Spleen (tissue), 7 donors: ENCODE data around the gene KDM6A.

Experiments
- POLR2A ChIP-seq, 3 donors: fragments of 450-650 bp; IDR thresholded peaks; one replicate each; pipeline ENCODE4 v1.5.1; 2017; ENCODE audit warnings: antibody characterized with exemption in 3 of 3, mild to moderate bottlenecking in 1 of 3
- TF ChIP-seq, protein P1 (sequence below), 11 experiments: fragments of 200-600 bp in 7 of 11; fragments of 450-650 bp in 4 of 11; sonication (generic) in 4 of 11; IDR thresholded peaks in 8 of 11; conservative IDR thresholded peaks in 3 of 11; 1 replicate in 7 of 11; 2 replicates in 4 of 11; pipeline versions ENCODE4 v1.4.0 to v1.8.0; 2016 to 2021; ENCODE audit warnings: antibody characterized with exemption in 11 of 11, inconsistent platforms in 4 of 11, mild to moderate bottlenecking in 1 of 11
- donor health status: DM: no; HTN: no; CAD: no; lungs with moderate emphysema.
- donor health status: DM: no; HTN: no; CAD: no.
- donor health status: DM: no; HTN: no; CAD: no.

DNA sequence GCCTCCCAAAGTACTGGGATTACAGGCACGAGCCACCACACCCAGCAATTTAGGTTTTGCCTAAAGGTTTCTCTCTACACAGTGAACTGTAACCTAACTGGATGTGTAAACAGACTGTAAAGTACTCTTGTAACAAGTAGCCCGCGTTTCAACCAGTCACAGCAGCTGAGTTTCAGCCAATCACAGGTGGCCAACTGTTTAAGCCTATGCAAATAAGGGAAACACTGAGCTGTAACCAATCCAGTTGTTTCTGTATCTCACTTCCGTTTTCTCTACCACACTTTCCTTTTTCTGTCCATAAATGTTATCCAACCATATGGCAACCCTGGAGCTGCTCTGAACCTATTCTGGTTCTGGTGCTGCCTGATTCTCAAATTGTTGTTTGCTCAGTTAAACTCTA, 267.8 kb downstream of the KDM6A start:
- TF ChIP-seq, protein P1, sequence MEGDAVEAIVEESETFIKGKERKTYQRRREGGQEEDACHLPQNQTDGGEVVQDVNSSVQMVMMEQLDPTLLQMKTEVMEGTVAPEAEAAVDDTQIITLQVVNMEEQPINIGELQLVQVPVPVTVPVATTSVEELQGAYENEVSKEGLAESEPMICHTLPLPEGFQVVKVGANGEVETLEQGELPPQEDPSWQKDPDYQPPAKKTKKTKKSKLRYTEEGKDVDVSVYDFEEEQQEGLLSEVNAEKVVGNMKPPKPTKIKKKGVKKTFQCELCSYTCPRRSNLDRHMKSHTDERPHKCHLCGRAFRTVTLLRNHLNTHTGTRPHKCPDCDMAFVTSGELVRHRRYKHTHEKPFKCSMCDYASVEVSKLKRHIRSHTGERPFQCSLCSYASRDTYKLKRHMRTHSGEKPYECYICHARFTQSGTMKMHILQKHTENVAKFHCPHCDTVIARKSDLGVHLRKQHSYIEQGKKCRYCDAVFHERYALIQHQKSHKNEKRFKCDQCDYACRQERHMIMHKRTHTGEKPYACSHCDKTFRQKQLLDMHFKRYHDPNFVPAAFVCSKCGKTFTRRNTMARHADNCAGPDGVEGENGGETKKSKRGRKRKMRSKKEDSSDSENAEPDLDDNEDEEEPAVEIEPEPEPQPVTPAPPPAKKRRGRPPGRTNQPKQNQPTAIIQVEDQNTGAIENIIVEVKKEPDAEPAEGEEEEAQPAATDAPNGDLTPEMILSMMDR (IDR thresholded peaks at IDR 0.05 in 8 of 11, conservative IDR thresholded peaks at IDR 0.05 in 3 of 11) = no peak
- no peak for TF ChIP-seq POLR2A (IDR thresholded peaks at IDR 0.05)
